ENCODE results near the gene GRK1.
A peak's percentile ranks its signal among the peaks of the same experiment; 100 is the strongest.

The GRK1 gene

GRCh38 chr13:113632706-113633484 is 34.1 kb upstream of the GRK1 start:
- no peak for DNase-seq (ENCODE audit: low read depth, low spot score)

GRCh38 chr13:113633485-113633873 is 33.5 kb upstream of the GRK1 start:
- no peak for DNase-seq (ENCODE audit: low read depth, low spot score)

- no peak for DNase-seq (ENCODE audit: low read depth, low spot score)
These were observed 32.6 kb upstream of the GRK1 start for GRCh38 chr13:113634279-113635047.

GRCh38 chr13:113635048-113635420 is 32.0 kb upstream of the GRK1 start:
- DNase-seq (ENCODE audit: low read depth, low spot score) = no peak

- no peak for DNase-seq (ENCODE audit: low read depth, low spot score)
These were observed 31.3 kb upstream of the GRK1 start for GRCh38 chr13:113635709-113636108.

- no peak for DNase-seq (ENCODE audit: low read depth, low spot score)
These were observed 30.6 kb upstream of the GRK1 start for GRCh38 chr13:113636266-113636963.

- no peak for DNase-seq (ENCODE audit: low read depth, low spot score)
These were observed 29.5 kb upstream of the GRK1 start for GRCh38 chr13:113637262-113638160.

- no peak for DNase-seq (ENCODE audit: low read depth, low spot score)
These were observed 28.8 kb upstream of the GRK1 start for GRCh38 chr13:113638173-113638746.

GRCh38 chr13:113638806-113639205 is 28.2 kb upstream of the GRK1 start:
- no peak for DNase-seq (ENCODE audit: low read depth, low spot score)

- DNase-seq (ENCODE audit: low read depth, low spot score) = no peak
These were observed 27.3 kb upstream of the GRK1 start for GRCh38 chr13:113639616-113640262.

- no peak for DNase-seq (ENCODE audit: low read depth, low spot score)
These were observed 25.6 kb upstream of the GRK1 start for GRCh38 chr13:113641426-113641825.

GRCh38 chr13:113642563-113642962 is 24.5 kb upstream of the GRK1 start:
- no peak for DNase-seq (ENCODE audit: low read depth, low spot score)

GRCh38 chr13:113643593-113643992 is 23.4 kb upstream of the GRK1 start:
- no peak for DNase-seq (ENCODE audit: low read depth, low spot score)

- no peak for DNase-seq (ENCODE audit: low read depth, low spot score)
These were observed 22.2 kb upstream of the GRK1 start for GRCh38 chr13:113644800-113645199.

GRCh38 chr13:113645329-113645728 is 21.7 kb upstream of the GRK1 start:
- no peak for DNase-seq (ENCODE audit: low read depth, low spot score)

GRCh38 chr13:113646376-113646775 is 20.6 kb upstream of the GRK1 start:
- DNase-seq (ENCODE audit: low read depth, low spot score) = no peak

- no peak for DNase-seq (ENCODE audit: low read depth, low spot score)
These were observed 20.1 kb upstream of the GRK1 start for GRCh38 chr13:113646921-113647340.

- DNase-seq (ENCODE audit: low read depth, low spot score) = peak; percentile 38
These were observed 19.4 kb upstream of the GRK1 start for GRCh38 chr13:113647351-113648215.

GRCh38 chr13:113648216-113648610 is 18.8 kb upstream of the GRK1 start:
- no peak for DNase-seq (ENCODE audit: low read depth, low spot score)

GRCh38 chr13:113649212-113649611 is 17.8 kb upstream of the GRK1 start:
- no peak for DNase-seq (ENCODE audit: low read depth, low spot score)
